ENCODE measurements around the gene VPS13D. TPM values are rescaled to one million over a fixed set of nuclear protein-coding genes. Genes with fewer than 3 reads are reported as not detected.

VPS13D gene
- polyA plus RNA-seq, 3 donors: 26.8 to 31.3 (median 27.1) TPM

- no peak for DNase-seq
These were observed 108.2 kb downstream of the VPS13D start for GRCh38 chr1:12338017-12338416.

DNA sequence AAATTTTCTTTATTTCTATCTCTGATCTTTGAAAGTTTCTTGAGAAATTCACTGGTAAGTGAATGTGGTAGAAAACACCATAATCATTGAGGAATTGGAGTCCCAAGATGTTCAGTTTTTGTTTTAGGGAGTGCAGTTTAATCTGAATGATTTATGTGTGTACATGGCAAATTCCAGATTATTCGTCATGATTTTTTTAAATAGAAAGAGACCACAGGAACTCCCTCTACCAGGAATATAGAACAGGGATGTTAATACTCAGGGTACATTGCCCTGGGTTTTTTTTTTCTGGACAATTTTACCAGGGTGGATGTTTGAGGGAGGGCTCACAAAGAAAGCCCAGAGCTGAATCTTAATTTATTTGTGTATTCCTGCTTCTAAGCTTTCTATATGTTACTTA is 109.0 kb downstream of the VPS13D start:
- DNase-seq: no peak

DNA sequence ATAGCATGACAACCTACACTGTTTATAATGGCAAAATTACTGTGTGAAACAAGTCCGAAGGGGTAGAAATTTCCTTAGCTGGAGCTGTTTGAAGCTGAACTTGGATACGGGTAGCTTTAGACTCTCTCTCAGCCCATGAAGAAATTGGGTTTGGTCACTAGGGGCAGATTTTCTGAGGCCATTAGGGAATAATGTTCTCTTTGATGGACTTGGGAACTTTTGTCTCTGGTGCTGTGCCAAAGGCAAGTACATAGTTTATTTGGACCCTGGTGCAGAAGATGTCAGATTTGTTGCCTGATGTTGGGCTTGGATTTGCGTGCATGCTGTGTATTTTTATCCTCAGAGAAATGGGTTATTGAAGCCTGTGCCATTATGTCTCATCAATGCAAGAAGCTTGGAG is 109.6 kb downstream of the VPS13D start:
- no peak for DNase-seq

DNA sequence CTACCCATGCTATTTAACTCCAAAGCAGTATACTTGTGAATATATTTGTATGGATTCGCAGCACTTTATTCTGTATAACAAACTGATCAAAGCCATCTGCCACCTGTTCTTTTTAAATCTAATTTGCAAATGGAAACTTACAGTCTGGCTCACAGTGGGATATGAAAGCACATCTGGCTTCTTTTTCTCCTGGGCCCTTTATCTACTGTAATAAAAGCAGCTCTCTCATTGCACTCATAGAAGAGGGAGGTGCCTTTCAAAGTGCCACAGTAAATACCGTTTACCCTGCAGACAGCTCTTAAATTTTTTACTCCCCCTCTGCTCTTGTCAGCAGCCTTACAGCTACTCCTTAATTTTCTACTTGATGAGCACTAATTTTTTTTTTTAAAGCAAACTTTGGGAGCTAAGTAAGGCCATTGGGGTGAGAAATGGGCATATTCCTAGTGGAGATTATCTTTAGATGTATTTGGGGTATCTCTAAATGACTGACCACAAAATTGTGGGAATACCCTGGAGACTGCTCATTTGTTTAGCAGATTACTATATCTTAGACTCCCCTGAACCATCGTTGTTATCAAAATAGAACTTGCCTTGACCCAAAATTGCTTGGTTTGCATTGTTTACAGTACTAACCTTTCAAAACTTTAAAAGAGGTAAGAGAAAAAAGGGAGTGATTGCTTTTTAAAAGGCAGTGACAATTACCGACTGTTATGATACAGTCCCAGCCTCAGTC is 110.1 kb downstream of the VPS13D start:
- no peak for DNase-seq

GRCh38 chr1:12340544-12340930 is 110.7 kb downstream of the VPS13D start:
- DNase-seq: no peak

DNA sequence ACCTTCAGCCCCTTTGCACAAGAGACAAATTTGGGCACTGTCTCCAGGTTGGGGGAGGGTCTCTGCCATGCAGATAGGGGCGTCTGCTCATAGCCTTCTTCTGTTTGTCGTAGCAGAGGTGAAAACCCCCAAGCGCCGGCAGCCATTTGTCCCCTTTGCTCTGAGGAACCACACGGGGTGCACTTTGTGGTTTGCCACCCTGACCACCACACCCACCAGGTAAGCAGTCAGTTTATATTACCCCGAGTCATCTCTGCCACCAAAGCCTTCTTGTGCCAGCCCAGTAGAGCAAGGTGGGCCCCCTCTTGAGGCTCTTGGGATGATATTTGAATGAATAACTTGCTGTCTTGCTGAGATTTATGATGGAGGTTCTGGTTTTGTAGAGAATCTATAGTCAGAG is 111.8 kb downstream of the VPS13D start:
- DNase-seq: no peak

- no peak for DNase-seq
These were observed 112.7 kb downstream of the VPS13D start for GRCh38 chr1:12342401-12343003.

DNA sequence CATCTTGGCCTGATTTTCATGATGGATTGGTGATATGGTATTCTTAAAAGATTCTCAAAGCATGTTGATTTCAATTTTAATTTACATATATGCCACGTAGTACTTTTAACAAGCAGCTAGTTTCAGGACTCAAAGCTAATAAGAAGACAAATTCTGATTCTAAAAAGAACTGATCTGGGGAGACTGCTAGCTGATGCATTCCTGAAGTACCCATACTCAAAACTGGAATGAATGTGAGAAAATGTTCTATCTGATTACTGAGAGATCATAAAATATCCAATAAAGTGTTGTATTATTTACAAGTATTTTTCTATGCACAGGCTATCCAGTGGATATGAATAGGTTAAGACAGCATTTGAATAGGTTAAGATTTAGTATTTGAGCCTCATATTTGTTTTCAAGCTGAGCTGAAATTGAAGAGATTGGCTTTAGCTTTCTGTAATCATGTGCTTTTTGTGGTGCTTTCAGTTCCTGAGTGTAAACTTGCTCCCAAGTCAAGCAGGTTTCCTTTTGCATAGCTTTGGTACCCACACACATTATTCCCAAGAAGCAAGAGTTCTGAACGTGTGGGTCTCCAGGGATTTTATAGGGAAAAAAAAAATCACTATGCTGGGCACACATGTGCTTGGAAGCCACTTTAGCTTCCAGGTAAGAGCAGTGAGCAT is 114.1 kb downstream of the VPS13D start:
- no peak for DNase-seq

DNA sequence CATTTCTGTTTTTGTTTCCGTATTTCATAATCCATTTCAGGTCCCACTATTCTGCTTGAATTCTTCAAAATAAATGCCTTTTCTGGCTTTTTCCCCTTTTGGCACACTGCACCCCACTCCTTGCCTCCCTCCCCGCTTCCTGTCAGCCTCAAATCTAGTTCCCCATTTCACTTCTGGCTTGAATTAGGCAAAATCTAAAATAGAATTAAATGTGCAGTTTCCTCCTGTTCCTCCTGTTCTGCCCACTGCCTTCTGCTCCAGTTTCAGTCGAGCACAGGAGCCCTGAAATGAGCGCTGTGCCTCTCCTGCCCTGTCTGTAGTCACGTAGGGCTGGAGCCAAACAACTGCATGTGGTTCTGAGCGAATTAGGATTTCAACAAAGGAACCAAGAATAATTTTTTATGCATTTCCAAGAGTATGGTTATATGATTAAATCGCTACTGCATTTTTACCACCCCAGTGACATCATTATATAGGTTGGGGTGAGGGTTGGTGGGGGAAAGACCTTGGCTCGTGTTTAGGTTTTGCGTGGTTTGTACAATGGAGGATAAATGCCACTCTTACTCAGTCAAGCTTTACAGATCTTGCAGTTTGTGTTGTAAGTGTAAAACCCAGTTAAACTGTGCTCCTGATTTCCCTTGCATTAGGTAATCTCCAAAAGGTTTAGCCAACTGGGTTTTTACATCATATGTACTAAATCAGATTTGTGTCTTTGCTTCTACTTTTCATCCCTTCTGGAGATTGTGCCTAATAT is 114.9 kb downstream of the VPS13D start:
- DNase-seq: no peak

GRCh38 chr1:12345350-12346217 is 115.8 kb downstream of the VPS13D start:
- no peak for DNase-seq

- no peak for DNase-seq
These were observed 116.8 kb downstream of the VPS13D start for GRCh38 chr1:12346483-12347151.

GRCh38 chr1:12348113-12348512 is 118.3 kb downstream of the VPS13D start:
- no peak for DNase-seq

DNA sequence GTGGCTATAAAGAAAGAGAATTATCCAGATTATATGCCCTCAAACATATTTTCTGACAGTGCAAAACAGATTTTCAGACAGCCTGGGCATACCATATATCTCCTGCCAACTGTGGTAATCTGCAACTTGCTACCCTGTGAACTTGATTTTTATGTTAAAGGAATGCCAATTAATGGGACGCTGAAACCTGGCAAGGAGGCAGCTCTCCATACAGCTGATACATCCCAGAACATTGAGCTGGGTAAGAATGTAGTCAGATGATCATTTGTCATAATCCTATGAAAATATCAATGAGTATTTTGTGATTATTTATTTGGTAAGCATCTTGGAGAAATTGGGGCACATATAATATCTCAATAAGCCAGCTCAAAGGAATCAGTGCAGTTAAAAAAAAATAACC is 124.2 kb downstream of the VPS13D start:
- DNase-seq: no peak

DNA sequence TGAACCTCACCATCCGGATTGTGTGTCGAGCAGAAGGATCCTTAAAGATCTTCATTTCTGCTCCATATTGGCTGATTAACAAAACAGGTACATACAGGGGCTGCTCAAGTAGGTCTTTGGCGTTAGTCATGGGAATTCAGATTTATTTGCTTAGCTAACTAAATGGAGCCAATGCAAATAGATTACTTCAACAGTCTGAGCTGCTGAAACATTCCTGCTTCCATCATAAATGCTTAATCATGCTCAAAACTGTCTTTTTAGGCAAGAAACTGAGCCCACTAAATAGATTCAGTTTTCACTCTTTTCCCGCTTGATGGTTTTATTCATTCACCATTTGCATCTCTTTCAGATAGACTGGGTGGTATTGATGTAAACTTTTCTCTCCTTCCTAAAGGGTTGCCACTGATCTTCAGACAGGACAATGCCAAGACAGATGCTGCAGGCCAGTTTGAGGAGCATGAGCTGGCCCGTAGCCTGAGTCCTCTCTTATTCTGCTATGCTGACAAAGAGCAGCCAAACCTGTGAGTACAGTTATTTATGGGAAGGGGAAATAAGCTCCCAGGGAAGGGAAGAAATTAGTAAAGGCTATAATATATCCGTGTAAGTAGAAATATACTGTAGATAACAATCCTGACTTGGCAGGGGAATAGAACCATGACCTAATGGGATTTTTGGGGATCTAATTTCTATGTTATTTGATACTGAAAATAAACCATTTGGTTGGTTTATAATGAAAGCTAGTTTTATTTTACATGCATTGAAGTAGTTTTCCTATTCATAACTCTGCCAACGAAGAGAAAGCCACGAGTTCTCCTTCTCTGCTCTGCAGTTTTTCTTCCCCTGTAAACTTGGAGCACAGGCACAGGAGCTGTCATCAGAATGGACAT is 126.4 kb downstream of the VPS13D start:
- no peak for DNase-seq

GRCh38 chr1:12358499-12358898 is 128.7 kb downstream of the VPS13D start:
- DNase-seq: no peak

DNA sequence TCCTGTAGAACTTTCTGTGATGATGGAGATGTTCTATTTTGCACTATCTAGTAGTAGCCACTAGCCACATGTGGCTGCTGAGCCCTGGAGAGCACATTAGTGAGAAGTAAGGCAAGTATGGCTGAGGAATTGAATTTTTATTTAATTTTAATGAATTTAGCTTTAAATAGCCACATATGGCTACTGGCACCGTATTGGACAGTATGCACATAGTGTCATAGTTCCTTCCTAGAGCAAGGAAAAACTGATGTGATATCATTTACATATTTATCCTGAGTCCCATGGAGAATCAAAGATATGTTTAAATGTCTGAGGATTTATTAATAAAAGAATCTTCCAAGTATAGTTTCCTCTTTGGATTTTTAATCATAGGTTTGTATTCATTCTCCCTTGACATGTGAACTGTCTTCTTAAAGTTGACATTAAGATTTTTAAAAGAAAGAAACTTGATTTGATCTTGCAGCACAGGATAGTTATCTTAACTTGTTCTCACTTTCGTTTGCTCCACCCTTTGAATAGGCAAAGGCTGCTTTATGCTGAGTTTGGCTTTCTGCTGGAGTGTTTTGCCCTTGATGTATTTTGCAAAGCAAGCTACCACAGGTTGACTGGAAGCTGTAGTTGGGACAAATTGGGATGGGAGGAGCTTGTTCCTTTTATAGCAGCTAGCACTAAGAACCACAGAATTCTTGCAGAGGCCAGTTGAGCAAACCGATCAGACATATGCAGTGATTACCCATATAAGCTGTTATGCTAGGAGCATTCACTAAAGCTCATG is 129.7 kb downstream of the VPS13D start:
- DNase-seq: no peak

DNA sequence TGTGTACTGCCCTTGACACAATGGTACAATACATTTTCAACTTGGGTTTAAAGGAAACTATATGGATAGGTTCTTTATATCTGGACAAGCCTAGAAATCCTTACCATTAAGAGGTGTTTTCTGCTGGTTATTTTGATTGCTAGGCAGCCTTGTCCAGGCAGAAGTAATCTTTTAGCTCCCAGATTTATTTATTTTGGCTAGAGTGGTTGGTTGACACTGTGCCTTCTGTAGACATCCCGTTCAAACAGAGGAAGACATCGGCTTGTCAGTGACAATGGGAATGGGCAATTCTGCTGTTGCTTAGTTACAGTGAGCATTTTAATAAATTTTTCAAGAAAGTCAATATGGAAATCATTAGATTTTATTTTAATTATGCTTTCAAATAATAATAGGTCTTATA is 138.8 kb downstream of the VPS13D start:
- no peak for DNase-seq

DNA sequence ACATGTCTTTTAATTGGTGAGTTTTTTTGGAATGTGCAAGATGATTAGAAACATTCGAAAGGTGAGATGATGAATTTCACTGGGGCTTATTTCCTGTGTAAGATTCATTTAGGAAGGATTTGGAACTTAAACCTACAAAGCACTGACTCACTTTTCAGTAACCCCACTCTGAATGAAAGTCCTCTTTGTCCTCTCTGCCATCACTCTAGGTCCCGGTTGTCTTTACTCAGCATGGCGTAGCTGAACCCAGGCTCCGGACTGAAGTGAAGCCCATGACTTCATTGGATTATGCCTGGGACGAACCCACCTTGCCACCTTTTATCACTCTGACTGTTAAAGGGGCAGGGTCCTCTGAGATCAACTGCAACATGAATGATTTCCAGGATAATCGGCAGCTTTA is 139.4 kb downstream of the VPS13D start:
- DNase-seq: no peak

DNA sequence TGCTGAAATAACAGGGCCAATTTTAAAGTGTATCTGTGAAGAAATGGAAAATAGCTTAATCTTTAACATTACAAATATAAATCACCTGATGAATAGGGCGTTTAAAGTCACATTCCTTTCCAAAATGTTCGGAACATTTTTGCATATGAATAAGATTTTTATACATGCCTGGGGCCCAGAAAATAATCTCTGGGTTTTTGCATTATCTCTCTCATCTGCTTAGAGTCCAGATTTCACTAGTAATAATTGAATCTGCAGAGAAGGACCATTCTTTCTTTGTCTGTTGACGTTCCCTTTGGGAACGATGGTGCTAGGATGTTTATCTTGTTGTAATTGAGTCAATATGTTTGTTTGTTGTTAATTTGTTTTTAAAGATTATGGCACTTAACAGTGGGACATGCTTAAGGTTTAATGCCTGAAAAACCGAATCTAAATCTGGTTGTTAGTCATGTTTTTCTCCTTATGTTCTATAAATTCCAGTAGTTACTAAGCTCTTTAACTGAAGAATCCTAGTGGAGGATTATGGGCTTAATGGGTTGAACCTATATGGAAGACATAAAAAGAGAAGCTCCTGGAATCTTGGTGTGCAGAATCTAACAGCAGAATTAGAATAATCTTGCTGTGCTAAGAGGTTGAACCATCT is 140.6 kb downstream of the VPS13D start:
- no peak for DNase-seq

Data from renal pelvis (tissue), 4 donors.